ENCODE results near the gene TRPM1. TPM values are rescaled to one million over a fixed set of nuclear protein-coding genes. Genes with fewer than 3 reads are reported as not detected.

The TRPM1 gene
- total RNA-seq, 1 donor from 2014 or later = not detected

DNA sequence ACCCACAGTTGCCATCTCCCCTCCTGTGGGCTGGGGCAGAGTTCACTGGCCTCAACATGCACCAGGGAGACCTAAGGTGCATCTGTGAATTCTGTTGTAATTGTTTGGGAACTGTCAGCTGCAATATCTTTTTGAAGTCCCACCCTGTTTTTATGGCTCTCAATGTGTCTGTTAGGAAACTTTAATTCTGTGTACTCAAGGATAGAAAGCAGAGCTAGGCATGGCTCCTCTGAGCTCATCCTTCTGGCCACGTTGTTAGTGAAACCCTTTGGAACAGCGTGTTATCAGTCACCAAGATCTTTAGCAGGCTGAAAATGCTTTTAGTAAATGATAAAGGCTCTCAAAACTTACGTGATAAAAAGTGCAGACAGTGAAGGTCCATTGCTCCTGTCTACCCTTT is 76.5 kb downstream of the TRPM1 start:
- H3K4me3 ChIP-seq = no peak overlapping the region
- H3K27ac ChIP-seq = no peak overlapping the region
- no peak for TF ChIP-seq CTCF (IDR thresholded peaks at IDR 0.05)
- ATAC-seq (no peak), DNase-seq (no peak)
- intact Hi-C loops (cut with DNase I) = no loop called here
- H3K36me3 ChIP-seq = no peaks in the 10 kb centered on the region
- no peaks in the 10 kb centered on the region for H3K9me3 ChIP-seq
- H3K4me1 ChIP-seq = no peaks in the 10 kb centered on the region
- no peaks in the 10 kb centered on the region for H3K27me3 ChIP-seq (ENCODE audit: low read depth)

- ATAC-seq = peak in 1 of 2 donors; percentile 49
- no peak overlapping the region for H3K4me3 ChIP-seq
Observed at GRCh38 chr15:31024330-31024729, 77.2 kb downstream of the TRPM1 start.

GRCh38 chr15:31023841-31024240 is 77.7 kb downstream of the TRPM1 start:
- Histone ChIP-seq H3K27me3 (ENCODE audit: low read depth) (no peaks in the 10 kb centered on the region), H3K9me3 (no peaks in the 10 kb centered on the region), H3K36me3 (no peaks in the 10 kb centered on the region), H3K4me1 (no peaks in the 10 kb centered on the region), H3K27ac (no peak overlapping the region), H3K4me3 (no peak overlapping the region)
- intact Hi-C loops (cut with DNase I) = no loop called here
- no peak for ATAC-seq
- TF ChIP-seq CTCF (IDR thresholded peaks at IDR 0.05) = no peak
- DNase-seq = no peak

More at GRCh38 chr15:31024330-31024729, 77.2 kb downstream of the TRPM1 start:
- Histone ChIP-seq H3K27me3 (ENCODE audit: low read depth) (no peaks in the 10 kb centered on the region), H3K36me3 (no peaks in the 10 kb centered on the region), H3K27ac (no peak overlapping the region), H3K4me1 (no peaks in the 10 kb centered on the region), H3K9me3 (no peaks in the 10 kb centered on the region)
- TF ChIP-seq CTCF (IDR thresholded peaks at IDR 0.05) = no peak
- intact Hi-C loops (cut with DNase I) = no loop called here
- DNase-seq = no peak

DNA sequence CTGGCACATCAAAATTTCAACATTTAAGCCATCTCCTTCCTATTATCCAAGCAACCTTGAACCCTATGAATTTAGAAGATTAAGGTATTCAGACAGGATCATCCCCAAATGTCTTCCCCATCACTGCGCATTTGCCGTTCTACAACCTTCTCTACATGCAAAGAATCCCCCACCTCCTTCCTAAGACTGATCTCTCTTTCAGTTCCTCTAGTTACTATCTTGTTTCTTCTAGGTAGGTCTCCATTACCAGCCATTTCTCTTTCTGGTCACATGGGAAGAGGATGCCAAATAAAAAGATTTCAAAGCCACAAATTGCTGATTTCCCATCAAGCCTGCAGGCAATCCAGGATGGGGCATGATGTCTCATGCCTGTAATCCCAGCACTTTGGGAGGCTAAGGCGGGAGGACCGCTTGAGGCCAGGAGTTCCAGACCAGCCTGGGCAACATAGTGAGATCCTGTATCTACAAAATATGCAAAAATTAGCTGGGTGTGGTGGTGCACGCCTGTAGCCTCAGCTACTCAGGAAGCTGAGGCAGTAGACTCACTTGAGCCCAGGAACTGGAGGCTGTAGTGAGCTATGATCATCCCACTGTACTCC is 80.4 kb downstream of the TRPM1 start:
- Histone ChIP-seq H3K27me3 (ENCODE audit: low read depth) (no peaks in the 10 kb centered on the region), H3K9me3 (no peaks in the 10 kb centered on the region), H3K36me3 (no peaks in the 10 kb centered on the region), H3K4me1 (no peaks in the 10 kb centered on the region), H3K4me3 (no peak overlapping the region), H3K27ac (no peak overlapping the region)
- DNase-seq (no peak), ATAC-seq (no peak)
- intact Hi-C loops (cut with DNase I) = no loop called here
- TF ChIP-seq CTCF (IDR thresholded peaks at IDR 0.05) = no peak

DNA sequence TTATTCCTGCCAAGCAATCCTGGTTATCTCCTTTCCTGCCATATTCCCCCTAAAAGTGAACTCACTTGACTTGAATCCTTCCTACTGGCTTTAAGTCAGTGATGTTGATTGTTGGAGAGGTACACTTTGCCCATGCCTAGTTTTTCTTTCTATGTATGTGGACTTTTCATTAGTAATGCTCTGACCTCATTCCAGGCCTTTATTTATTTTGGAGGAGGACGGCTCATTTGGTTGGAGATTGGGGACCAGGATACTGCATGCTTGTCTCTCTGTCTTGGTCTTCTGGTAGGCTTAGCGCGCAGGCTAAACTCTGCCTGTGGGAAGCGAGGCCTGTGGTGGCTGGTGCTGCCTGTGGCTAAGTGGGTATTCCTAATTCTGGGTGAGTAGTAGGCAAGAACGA is 81.0 kb downstream of the TRPM1 start:
- Histone ChIP-seq H3K4me3 (no peak overlapping the region), H3K4me1 (no peaks in the 10 kb centered on the region), H3K27ac (no peak overlapping the region), H3K36me3 (no peaks in the 10 kb centered on the region), H3K27me3 (ENCODE audit: low read depth) (no peaks in the 10 kb centered on the region), H3K9me3 (no peaks in the 10 kb centered on the region)
- intact Hi-C loops (cut with DNase I) = no loop called here
- no peak for DNase-seq
- no peak for ATAC-seq
- TF ChIP-seq CTCF (IDR thresholded peaks at IDR 0.05) = no peak

Measured in lower lobe of right lung (tissue), 2 donors.